Sciatic nerve (tissue), 2 donors: ENCODE measurements around the gene MAP3K2. TPM values are rescaled to one million over a fixed set of nuclear protein-coding genes. Genes with fewer than 3 reads are reported as not detected.
"Not testable (repeated sequence)": the region's sequence is repeated elsewhere in the genome, so short reads cannot be mapped to it uniquely, and the experiment has no call there.

Source experiments
- ATAC-seq: fragments of 200-7000 bp; cut with Tn5 transposase; one replicate; pipeline ENCODE4 v1.9.1; 2020; ENCODE audit warnings: mild to moderate bottlenecking, moderate library complexity
- DNase-seq: peaks from one replicate; pipeline ENCODE4 v3.0.0-alpha.2; 2020; ENCODE audit warnings: low spot score
- intact Hi-C: fragments of 100-400 bp; cut with DNase I; formaldehyde crosslinking; loops from one replicate; pipeline ENCODE4 v1.14.2; 2022
- total RNA-seq: library from RNA; stranded (reverse); fragmentation: NEBNext Ultra II Directional; extraction: Animal tissue kit (Norgen Biotek cat#: 25700); gene quantifications from one replicate; pipeline ENCODE4 v1.2.1, GENCODE V29; 2021
- donor health status: DM: no; HTN: no; CAD: no.
- donor health status: DM: no; HTN: no; CAD: no.

MAP3K2 gene
- total RNA-seq, 1 donor from 2014 or later = 62.0 TPM

DNA sequence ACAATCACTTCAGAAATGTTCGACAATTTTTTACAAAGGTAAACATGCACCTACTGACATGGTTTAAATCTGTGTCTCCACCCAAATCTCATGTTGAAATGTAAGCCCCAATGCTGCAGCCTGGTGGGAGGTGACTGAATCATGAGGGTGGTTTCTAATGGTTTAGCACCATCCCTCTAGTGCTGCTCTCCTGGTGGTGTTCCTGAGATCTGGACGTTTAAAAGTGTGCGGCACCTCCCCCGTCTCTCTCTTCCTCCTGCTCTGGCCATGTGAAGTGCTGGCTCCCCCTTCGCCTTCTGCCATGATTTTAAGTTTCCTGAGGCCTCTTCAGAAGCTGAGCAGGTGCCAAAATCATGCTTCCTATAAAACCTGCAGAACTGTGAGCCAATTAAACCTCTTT lies 28.3 kb downstream of the MAP3K2 start:
- ATAC-seq = no peak
- intact Hi-C loops = no loop called here

GRCh38 chr2:127358971-127359370 lies 28.8 kb downstream of the MAP3K2 start:
- intact Hi-C loops = no loop called here
- ATAC-seq = no peak

More for the DNA sequence above, 28.3 kb downstream of the MAP3K2 start:
- DNase-seq = no peak

DNA sequence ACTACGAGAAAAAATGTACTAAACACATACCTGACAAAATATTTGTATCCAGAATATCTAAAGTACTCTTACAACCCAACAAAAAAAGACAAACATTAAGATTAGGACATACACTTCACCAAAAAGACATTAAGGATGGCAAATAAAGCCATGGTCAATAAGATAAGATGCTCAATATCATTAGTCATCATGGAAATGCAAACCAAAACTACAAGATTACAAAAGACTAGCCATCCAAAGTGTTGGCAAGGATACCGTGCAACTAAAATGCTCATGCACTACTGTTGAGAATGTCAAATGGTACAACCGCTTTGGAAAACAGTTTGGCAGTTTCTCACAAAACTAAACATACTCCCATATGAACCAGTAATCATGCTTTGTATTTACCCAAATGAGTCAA lies 29.7 kb downstream of the MAP3K2 start:
- DNase-seq (no peak), ATAC-seq (no peak)
- intact Hi-C loops = no loop called here

More at GRCh38 chr2:127358971-127359370, 28.8 kb downstream of the MAP3K2 start:
- DNase-seq = no peak

DNA sequence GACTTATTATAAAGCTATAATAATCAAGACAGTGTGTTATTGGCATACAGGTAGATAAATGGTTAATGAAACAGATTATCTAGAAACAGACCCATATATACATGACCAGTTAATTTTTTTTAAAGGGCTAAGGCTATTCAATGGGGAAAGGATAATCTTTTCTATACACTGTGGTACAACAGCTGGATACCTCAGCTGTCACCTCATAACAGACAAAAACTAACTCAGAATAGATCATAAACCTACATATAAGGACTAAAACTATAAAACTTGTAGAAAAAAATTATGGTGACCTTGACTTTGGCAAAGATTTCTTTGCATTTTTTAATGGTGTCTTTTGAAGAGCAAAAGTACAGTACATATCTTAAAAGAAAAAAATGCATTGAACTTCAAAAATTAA lies 30.2 kb downstream of the MAP3K2 start:
- intact Hi-C loops = no loop called here
- no peak for DNase-seq
- ATAC-seq = no peak

GRCh38 chr2:127356531-127356930 lies 31.2 kb downstream of the MAP3K2 start:
- no peak for ATAC-seq
- intact Hi-C loops = no loop called here
- no peak for DNase-seq

DNA sequence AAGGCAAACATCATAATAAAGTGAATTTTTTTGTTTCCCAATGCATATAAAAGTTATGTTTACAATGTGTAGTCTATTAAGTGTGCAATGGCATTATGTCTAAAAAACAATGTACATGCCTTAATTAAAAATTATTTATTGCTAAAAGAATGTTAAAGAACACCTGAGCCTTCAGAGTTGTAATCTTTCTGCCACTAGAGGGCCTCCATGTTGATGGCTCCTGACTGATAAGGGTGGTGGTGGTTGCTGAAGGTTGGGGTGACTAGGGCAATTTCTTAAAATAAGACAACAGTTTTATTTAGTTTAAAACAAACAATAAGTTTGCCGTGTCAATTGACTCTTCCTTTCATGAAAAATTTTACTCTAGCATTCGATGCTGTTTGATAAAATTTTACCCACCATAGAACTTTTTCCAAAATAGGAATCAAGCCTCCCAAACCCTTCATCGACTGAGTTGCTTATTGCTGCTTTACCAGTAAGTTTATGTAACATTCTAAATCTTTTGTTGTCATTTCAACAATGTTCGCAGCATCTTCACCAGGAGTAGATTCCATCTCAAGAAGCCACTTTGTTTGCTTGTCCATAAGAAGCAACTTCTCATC lies 32.3 kb downstream of the MAP3K2 start:
- intact Hi-C loops = no loop called here
- ATAC-seq (no peak), DNase-seq (no peak)

DNA sequence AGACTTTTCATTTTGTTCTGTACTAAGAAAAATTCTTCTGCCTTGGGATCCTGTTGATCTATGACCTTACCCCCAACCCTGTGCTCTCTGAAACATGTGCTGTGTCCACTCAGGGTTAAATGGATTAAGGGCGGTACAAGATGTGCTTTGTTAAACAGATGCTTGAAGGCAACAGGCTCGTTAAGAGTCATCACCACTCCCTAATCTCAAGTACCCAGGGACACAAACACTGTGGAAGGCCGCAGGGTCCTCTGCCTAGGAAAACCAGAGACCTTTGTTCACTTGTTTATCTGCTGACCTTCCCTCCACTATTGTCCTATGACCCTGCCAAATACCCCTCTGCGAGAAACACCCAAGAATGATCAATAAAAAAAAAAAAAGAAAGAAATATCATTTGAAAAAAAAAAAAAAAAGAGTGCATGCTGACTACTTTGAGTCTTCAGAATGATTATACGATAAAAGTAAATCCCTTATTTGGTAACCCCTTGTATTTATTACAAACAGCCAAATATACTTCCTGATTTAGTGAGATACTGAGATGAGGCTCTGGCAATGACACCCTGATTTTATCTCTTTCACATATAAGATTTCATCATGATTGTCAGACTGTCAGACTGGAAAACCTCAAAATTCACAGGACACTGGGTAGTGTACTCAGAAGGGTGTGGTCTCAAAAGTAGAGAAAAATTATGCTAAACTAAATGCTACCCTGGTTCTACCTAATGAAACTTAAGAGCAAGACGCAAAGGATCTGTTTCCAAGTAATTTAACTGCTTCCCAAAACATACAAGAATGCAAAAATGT lies 33.7 kb downstream of the MAP3K2 start:
- DNase-seq, intact Hi-C loops, ATAC-seq: not testable (repeated sequence)

GRCh38 chr2:127353223-127353622 lies 34.6 kb downstream of the MAP3K2 start:
- intact Hi-C loops, DNase-seq, ATAC-seq: not testable (repeated sequence)

- intact Hi-C loops = no loop called here
These were observed 36.2 kb downstream of the MAP3K2 start for GRCh38 chr2:127351603-127352002.

GRCh38 chr2:127348426-127349000 lies 39.3 kb downstream of the MAP3K2 start:
- intact Hi-C loops = no loop called here
- ATAC-seq = no peak
- DNase-seq = no peak

More at GRCh38 chr2:127351603-127352002, 36.2 kb downstream of the MAP3K2 start:
- no peak for ATAC-seq
- DNase-seq = no peak

GRCh38 chr2:127347734-127348392 lies 39.9 kb downstream of the MAP3K2 start:
- no peak for ATAC-seq
- intact Hi-C loops = no loop called here
- DNase-seq = no peak

GRCh38 chr2:127347015-127347414 lies 40.8 kb downstream of the MAP3K2 start:
- intact Hi-C loops = no loop called here
- no peak for ATAC-seq
- DNase-seq = no peak

- ATAC-seq (no peak), DNase-seq (no peak)
- intact Hi-C loops = no loop called here
These were observed 44.5 kb downstream of the MAP3K2 start for GRCh38 chr2:127343277-127343676.

GRCh38 chr2:127342101-127342500 lies 45.7 kb downstream of the MAP3K2 start:
- intact Hi-C loops = no loop called here
- ATAC-seq = no peak

DNA sequence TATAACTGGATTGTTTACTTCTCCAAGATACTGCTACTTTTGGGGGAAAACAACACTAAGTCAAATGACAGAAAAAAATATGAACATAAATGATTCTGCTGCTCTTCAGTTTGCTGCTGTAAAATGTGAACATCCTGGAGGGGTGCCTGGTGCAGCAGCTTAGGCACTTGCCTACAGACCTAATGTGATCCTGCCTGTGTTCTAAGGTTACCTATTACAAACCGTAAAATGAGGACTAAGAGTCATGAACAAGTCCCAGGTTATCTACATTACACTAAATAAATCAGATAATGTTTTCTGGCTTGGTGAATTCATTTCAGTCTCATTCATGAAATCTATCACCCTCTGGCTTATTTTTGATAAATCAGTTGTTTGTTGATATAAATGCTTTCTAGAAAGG lies 55.4 kb downstream of the MAP3K2 start:
- intact Hi-C loops = no loop called here
- ATAC-seq = no peak

More at GRCh38 chr2:127342101-127342500, 45.7 kb downstream of the MAP3K2 start:
- no peak for DNase-seq

GRCh38 chr2:127330753-127331152 lies 57.0 kb downstream of the MAP3K2 start:
- intact Hi-C loops = no loop called here
- DNase-seq = no peak
- no peak for ATAC-seq

More for the DNA sequence above, 55.4 kb downstream of the MAP3K2 start:
- DNase-seq = no peak

DNA sequence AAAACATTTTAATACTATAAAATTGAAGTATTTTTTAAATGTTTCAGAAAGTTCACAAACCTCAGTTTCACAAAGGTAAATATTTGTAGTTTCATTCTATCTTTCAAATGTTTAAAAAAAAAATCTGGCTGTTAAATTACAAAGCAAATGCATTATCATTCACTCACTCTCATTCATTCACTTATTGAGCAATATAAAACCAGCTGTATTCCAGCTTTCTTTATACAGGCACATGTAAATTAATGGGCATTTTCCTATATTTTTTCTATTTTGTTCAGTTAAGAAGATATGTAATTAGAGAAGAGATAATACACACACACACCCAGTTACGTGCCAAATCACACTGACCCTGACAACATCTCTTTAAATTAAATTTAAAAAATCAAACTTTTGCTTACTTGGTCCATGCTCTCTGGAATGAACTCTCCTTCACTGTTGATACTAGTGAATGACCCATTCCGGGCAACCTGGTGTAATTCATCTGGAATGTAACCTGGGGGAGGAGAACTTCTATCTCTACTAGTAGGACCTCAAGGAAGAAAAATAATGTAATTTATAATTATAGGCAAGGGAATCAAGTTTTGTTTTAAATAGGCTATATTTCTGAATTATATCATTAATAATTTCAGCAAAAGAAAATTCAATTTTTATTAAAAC lies 61.4 kb downstream of the MAP3K2 start:
- ATAC-seq (no peak), DNase-seq (no peak)
- intact Hi-C loops = loop anchor here (10.0 kb wide), 1 partner anchor 158 kb away; no protein-coding TSS in a partner anchor

DNA sequence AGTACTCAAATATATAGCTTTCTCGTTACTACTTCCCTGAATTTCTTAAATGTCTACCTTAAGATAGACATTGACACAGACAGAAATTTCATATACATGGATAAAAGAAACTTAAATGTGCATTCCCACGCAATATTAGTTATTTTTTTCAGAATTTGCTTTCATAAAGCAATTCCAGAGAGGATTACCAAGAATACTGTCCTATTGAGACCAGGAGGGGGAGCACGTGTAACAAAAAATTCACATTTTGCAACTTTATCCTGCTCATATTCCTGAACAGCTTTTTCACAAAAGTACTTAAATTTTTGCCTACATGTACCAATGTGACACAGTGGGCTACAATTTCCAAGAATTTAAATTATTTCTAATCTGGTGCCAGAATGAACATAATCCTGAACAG lies 63.1 kb downstream of the MAP3K2 start:
- DNase-seq (no peak), ATAC-seq (no peak)
- intact Hi-C loops = loop anchor here (10.0 kb wide), 1 partner anchor 160 kb away; no protein-coding TSS in a partner anchor

GRCh38 chr2:127321303-127321702 lies 66.5 kb downstream of the MAP3K2 start:
- intact Hi-C loops = loop anchor here (10.0 kb wide), 1 partner anchor 163 kb away; no protein-coding TSS in a partner anchor
- no peak for DNase-seq
- ATAC-seq = no peak
